GM19025 (cell line): ENCODE measurements around the gene OR4M1.
"Not testable (repeated sequence)": the region's sequence is repeated elsewhere in the genome, so short reads cannot be mapped to it uniquely, and the experiment has no call there.

Source experiments
- ATAC-seq: cut with Tn5 transposase; IDR thresholded peaks from one replicate; pipeline ENCODE4 v1.9.1; 2021; ENCODE audit warnings: mild to moderate bottlenecking, low read depth, moderate library complexity; ENCODE audit not compliant: unreplicated experiment

OR4M1 gene

DNA sequence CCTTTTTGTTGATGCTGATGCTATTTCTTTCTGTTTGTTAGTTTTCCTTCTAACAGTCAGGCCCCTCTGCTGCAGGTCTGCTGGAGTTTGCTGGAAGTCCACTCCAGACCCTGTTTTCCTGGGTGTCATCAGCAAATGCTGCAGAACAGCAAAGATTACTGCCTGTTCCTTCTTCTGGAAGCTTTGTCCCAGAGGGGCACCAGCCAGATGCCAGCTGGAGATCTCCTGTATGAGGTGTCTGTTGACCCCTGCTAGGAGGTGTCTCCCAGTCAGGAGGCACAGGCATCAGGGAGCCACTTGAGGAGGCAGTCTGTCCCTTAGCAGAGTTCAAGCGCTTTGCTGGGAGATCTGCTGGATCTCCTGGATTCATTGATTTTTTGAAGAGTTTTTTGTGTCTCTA, 46.6 kb downstream of the OR4M1 start:
- not testable (repeated sequence) for ATAC-seq

DNA sequence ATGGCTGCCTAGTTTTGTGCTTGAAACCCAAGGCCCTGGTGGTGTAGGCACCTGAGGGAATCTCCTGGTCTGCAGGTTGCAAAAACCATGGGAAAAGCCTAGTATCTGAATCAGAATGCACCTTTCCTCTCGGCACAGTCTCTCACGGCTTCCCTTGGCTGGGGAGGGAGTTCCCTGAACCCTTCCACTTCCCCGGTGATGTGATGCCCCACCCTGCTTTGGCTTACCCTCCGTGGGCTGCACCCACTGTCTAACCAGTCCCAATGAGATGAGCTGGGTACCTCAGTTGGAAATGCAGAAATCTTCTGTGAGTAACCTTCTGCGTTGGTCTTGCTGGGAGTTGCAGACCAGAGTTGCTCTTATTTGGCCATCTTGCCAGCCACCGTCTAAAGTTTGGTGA, 47.7 kb downstream of the OR4M1 start:
- ATAC-seq = not testable (repeated sequence)

DNA sequence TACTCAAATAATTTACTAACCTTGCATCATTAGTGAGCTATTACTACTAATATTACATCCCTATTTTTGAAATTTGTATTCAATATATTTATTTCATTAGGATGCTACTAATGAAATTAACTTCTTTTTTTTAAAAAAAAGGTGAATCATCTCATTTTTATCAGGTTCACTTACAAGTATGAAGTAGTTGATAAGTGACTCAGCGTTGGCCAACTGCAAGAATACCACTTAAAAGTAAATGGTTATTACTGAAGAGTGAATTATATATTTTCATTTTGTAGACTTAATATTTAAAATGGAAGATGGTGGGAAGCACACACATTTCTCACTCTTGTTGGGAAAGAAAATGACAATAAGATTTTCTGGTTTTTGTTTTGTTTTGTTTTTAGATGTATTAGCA, 49.9 kb downstream of the OR4M1 start:
- no peak for ATAC-seq

DNA sequence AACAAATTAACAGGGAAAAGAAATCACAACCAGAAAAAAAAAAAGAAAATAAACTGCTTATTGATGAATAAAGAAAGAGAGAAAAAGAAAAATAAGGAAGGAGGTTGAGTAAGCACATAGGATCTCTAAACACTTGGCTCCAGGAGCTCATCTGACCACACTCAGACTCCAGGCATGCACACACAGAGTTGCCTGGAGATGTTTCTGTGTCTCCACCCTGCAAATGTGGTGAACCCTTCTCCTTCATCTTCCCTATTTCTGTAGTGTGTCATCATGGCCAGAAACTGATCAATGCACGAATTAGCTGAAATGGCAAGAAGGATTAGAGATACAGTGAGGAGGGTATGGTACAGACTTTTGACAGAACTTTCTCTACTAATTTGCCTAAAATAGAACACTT, 50.5 kb downstream of the OR4M1 start:
- ATAC-seq = no peak

DNA sequence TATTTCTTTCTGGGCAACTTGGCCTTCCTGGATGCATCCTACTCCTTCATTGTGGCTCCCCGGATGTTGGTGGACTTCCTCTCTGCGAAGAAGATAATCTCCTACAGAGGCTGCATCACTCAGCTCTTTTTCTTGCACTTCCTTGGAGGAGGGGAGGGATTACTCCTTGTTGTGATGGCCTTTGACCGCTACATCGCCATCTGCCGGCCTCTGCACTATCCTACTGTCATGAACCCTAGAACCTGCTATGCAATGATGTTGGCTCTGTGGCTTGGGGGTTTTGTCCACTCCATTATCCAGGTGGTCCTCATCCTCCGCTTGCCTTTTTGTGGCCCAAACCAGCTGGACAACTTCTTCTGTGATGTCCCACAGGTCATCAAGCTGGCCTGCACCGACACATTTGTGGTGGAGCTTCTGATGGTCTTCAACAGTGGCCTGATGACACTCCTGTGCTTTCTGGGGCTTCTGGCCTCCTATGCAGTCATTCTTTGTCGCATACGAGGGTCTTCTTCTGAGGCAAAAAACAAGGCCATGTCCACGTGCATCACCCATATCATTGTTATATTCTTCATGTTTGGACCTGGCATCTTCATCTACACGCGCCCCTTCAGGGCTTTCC, 54.4 kb downstream of the OR4M1 start:
- not testable (repeated sequence) for ATAC-seq

DNA sequence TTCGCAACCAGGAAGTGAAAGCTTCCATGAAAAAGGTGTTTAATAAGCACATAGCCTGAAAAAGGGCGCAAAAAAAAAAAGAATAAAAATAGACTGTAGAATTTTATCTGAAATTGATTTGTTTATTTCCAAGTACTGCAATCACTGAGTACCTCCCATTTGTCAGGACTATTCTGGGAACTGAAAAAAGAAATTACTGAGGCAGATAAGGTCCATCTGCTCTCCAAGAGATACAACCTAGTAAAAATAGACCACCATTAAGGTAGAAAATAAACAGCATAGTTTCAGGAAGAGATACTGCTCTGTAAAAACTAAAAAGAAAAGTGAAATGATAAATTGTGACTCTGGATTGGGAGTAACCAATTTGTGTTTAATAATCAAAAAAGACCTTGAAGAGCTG, 55.0 kb downstream of the OR4M1 start:
- no peak for ATAC-seq
